SK-N-SH treated with all-trans-retinoic acid at 6 μM for 48 hours (cell line): ENCODE data around the gene GRM7.

Source experiments
- ATAC-seq: fragments of 200-7000 bp; cut with Tn5 transposase; 3 replicates; pipeline ENCODE4 v1.9.1; 2020; ENCODE audit warnings: mild to moderate bottlenecking, moderate library complexity
- ARNTL ChIP-seq: fragments of 450-650 bp; formaldehyde crosslinking; IDR thresholded peaks from 2 replicates; pipeline ENCODE4 v1.5.0; 2020; ENCODE audit warnings: low read depth, mild to moderate bottlenecking, moderate library complexity, borderline replicate concordance
- BACH2 ChIP-seq: fragments of 250-450 bp; sonication (Bioruptor Pico); IDR thresholded peaks from 2 replicates; pipeline ENCODE4 v1.9.0; 2021; ENCODE audit warnings: mild to moderate bottlenecking, borderline replicate concordance
- CSDC2 ChIP-seq: fragments of 250-450 bp; sonication (Bioruptor Pico); IDR thresholded peaks from 2 replicates; pipeline ENCODE4 v1.5.0; 2020; ENCODE audit warnings: mild to moderate bottlenecking, moderate library complexity
- ESRRG ChIP-seq: fragments of 250-450 bp; sonication (Bioruptor Pico); IDR thresholded peaks from 2 replicates; pipeline ENCODE4 v1.6.1; 2021; ENCODE audit warnings: mild to moderate bottlenecking
- GLIS3 ChIP-seq: fragments of 250-450 bp; sonication (Bioruptor Pico); IDR thresholded peaks from 2 replicates; pipeline ENCODE4 v1.5.0; 2020; ENCODE audit warnings: mild to moderate bottlenecking, moderate library complexity
- ISL1 ChIP-seq: fragments of 250-450 bp; sonication (Bioruptor Pico); IDR thresholded peaks from 2 replicates; pipeline ENCODE4 v2.1.2; 2022; ENCODE audit warnings: mild to moderate bottlenecking, moderate library complexity
- OSR1 ChIP-seq: fragments of 250-450 bp; sonication (Bioruptor Pico); IDR thresholded peaks from 2 replicates; pipeline ENCODE4 v1.8.0; 2022; ENCODE audit warnings: moderate library complexity, mild to moderate bottlenecking, inconsistent platforms
- PPARA ChIP-seq: fragments of 250-450 bp; sonication (Bioruptor Pico); IDR thresholded peaks from 2 replicates; pipeline ENCODE4 v1.5.0; 2020; ENCODE audit warnings: mild to moderate bottlenecking, borderline replicate concordance
- RARB ChIP-seq: fragments of 250-450 bp; sonication (Bioruptor Pico); IDR thresholded peaks from 2 replicates; pipeline ENCODE4 v1.8.0; 2021; ENCODE audit warnings: mild to moderate bottlenecking, moderate library complexity
- SNAI2 ChIP-seq: fragments of 250-450 bp; sonication (Bioruptor Pico); IDR thresholded peaks from 2 replicates; pipeline ENCODE4 v1.5.0; 2020; ENCODE audit warnings: mild to moderate bottlenecking, moderate library complexity
- TCF4 ChIP-seq: fragments of 250-450 bp; sonication (Bioruptor Pico); IDR thresholded peaks from 2 replicates; pipeline ENCODE4 v1.8.0; 2021; ENCODE audit warnings: mild to moderate bottlenecking, moderate library complexity, borderline replicate concordance
- TOX ChIP-seq: fragments of 250-450 bp; sonication (Bioruptor Pico); IDR thresholded peaks from 2 replicates; pipeline ENCODE4 v1.8.0; 2021; ENCODE audit warnings: mild to moderate bottlenecking, moderate library complexity, borderline replicate concordance
- ZFP3 ChIP-seq: fragments of 250-450 bp; sonication (Bioruptor Pico); IDR thresholded peaks from 2 replicates; pipeline ENCODE4 v1.5.0; 2020; ENCODE audit warnings: mild to moderate bottlenecking, moderate library complexity
- ZNF565 ChIP-seq: fragments of 450-650 bp; formaldehyde crosslinking; conservative IDR thresholded peaks from 2 replicates; pipeline ENCODE4 v1.5.0; 2020; ENCODE audit warnings: low read depth, mild to moderate bottlenecking, moderate library complexity
- ZNF70 ChIP-seq: fragments of 450-650 bp; formaldehyde crosslinking; IDR thresholded peaks from 2 replicates; pipeline ENCODE4 v1.5.0; 2020; ENCODE audit warnings: mild to moderate bottlenecking, moderate library complexity
- ZNF8 ChIP-seq: fragments of 450-650 bp; formaldehyde crosslinking; IDR thresholded peaks from 2 replicates; pipeline ENCODE4 v1.5.0; 2020; ENCODE audit warnings: mild to moderate bottlenecking, moderate library complexity
- TF ChIP-seq, protein P1 (sequence below): fragments of 250-450 bp; sonication (Bioruptor Pico); IDR thresholded peaks from 2 replicates; pipeline ENCODE4 v1.8.0; 2021; ENCODE audit warnings: low read depth, mild to moderate bottlenecking, moderate library complexity, borderline replicate concordance
- TF ChIP-seq, protein P2 (sequence below): fragments of 250-450 bp; sonication (Bioruptor Pico); IDR thresholded peaks from 2 replicates; pipeline ENCODE4 v1.5.1; 2020; ENCODE audit warnings: low read depth, mild to moderate bottlenecking, moderate library complexity
- TF ChIP-seq, protein P3 (sequence below): fragments of 250-450 bp; sonication (Bioruptor Pico); IDR thresholded peaks from 2 replicates; pipeline ENCODE4 v1.8.0; 2020; ENCODE audit warnings: mild to moderate bottlenecking, moderate library complexity, borderline replicate concordance
- TF ChIP-seq, protein P4 (sequence below): fragments of 250-450 bp; sonication (Bioruptor Pico); IDR thresholded peaks from 2 replicates; pipeline ENCODE4 v1.5.1; 2021; ENCODE audit warnings: mild to moderate bottlenecking, moderate library complexity
- TF ChIP-seq, protein P5 (sequence below): fragments of 250-450 bp; sonication (Bioruptor Pico); IDR thresholded peaks from 2 replicates; pipeline ENCODE4 v1.5.0; 2020; ENCODE audit warnings: mild to moderate bottlenecking, moderate library complexity

GRM7 gene

DNA sequence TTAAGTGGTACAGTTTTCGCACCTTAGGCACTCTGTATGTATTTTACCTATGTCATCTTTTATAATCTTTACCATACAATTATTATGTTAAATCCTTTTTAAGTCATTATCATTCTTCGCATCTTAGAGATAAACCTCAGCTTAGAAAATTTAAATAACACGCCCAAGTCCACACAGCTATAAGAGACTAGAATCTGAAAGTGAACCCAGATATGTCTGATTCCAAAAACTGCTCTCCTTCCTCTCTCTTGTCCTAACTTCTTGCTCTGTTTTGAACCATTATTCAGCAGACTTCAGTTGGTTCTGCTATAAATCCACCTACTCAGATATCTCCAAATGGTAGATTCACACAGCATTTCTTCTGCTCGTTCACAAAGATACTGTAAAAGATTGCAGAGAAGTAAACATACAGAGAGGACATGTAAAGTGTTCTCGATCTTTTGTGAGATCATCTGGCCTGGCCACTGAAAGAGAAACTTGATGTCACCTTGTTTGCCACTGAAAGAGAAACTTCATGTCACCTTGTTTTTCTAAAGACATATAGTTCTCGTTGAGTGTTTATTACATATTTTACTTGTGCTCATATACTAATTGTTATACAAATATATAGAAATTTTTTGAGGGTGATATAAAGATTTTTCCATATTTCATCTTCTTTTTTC lies 533.2 kb downstream of the GRM7 start:
- ATAC-seq: no peak
- TF ChIP-seq ARNTL: no peak
- TF ChIP-seq BACH2 (CRISPR knock-in tag): no peak

DNA sequence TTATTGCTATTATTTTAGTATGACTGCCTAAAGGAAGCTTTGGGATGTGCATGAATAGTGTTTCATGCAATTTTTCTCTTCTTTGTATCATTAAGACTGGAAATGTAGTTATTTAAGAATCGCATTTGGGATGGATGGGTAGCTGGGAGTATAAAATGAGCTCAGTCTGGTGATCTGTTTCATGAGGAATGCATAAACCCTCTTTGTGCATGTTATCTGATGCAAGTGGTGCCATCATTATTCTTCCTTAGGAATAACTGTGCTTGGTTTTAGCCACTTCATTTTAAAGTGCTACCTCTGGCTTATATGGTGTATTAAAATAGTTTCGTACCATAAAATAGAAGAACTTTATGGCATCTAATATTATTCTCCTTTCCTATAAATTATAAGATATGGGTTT lies 535.6 kb downstream of the GRM7 start:
- ATAC-seq: no peak
- TF ChIP-seq, protein P1, sequence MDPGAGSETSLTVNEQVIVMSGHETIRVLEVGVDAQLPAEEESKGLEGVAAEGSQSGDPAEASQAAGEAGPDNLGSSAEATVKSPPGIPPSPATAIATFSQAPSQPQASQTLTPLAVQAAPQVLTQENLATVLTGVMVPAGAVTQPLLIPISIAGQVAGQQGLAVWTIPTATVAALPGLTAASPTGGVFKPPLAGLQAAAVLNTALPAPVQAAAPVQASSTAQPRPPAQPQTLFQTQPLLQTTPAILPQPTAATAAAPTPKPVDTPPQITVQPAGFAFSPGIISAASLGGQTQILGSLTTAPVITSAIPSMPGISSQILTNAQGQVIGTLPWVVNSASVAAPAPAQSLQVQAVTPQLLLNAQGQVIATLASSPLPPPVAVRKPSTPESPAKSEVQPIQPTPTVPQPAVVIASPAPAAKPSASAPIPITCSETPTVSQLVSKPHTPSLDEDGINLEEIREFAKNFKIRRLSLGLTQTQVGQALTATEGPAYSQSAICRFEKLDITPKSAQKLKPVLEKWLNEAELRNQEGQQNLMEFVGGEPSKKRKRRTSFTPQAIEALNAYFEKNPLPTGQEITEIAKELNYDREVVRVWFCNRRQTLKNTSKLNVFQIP: no peak
- TF ChIP-seq TOX (CRISPR knock-in tag) (no peak), ESRRG (CRISPR knock-in tag) (no peak), OSR1 (no peak), RARB (no peak), ISL1 (CRISPR knock-in tag) (peak; percentile 77), ZFP3 (CRISPR knock-in tag) (no peak)
- TF ChIP-seq, protein P2, sequence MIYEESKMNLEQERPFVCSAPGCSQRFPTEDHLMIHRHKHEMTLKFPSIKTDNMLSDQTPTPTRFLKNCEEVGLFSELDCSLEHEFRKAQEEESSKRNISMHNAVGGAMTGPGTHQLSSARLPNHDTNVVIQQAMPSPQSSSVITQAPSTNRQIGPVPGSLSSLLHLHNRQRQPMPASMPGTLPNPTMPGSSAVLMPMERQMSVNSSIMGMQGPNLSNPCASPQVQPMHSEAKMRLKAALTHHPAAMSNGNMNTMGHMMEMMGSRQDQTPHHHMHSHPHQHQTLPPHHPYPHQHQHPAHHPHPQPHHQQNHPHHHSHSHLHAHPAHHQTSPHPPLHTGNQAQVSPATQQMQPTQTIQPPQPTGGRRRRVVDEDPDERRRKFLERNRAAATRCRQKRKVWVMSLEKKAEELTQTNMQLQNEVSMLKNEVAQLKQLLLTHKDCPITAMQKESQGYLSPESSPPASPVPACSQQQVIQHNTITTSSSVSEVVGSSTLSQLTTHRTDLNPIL (CRISPR knock-in tag): peak; percentile 82
- TF ChIP-seq, protein P3, sequence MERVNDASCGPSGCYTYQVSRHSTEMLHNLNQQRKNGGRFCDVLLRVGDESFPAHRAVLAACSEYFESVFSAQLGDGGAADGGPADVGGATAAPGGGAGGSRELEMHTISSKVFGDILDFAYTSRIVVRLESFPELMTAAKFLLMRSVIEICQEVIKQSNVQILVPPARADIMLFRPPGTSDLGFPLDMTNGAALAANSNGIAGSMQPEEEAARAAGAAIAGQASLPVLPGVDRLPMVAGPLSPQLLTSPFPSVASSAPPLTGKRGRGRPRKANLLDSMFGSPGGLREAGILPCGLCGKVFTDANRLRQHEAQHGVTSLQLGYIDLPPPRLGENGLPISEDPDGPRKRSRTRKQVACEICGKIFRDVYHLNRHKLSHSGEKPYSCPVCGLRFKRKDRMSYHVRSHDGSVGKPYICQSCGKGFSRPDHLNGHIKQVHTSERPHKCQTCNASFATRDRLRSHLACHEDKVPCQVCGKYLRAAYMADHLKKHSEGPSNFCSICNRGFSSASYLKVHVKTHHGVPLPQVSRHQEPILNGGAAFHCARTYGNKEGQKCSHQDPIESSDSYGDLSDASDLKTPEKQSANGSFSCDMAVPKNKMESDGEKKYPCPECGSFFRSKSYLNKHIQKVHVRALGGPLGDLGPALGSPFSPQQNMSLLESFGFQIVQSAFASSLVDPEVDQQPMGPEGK (CRISPR knock-in tag): no peak
- TF ChIP-seq, all 23 proteins: peak for 2

DNA sequence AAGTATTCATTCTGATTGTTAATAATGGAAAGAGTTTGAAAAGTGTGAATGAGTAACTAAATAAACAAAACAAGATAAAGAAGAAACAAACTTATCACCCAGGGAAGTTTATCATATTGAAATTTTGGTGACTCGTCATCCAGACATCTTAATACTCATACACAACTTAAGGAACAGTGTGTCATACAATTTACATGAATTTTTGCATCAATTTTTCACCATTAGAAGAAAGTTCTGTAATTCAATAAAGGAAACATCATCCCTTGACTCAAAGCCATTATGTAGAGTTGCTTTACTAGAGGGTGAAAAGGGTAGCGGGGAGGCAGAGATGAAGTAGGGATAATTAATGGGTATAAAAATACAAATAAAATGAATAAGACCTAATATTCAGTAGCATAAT lies 536.2 kb downstream of the GRM7 start:
- ATAC-seq: no peak
- TF ChIP-seq PPARA (CRISPR knock-in tag) (no peak), ISL1 (CRISPR knock-in tag) (peak; percentile 67), ZFP3 (CRISPR knock-in tag) (peak; percentile 54; the same call in 1 of the 2 replicates), OSR1 (no peak)

DNA sequence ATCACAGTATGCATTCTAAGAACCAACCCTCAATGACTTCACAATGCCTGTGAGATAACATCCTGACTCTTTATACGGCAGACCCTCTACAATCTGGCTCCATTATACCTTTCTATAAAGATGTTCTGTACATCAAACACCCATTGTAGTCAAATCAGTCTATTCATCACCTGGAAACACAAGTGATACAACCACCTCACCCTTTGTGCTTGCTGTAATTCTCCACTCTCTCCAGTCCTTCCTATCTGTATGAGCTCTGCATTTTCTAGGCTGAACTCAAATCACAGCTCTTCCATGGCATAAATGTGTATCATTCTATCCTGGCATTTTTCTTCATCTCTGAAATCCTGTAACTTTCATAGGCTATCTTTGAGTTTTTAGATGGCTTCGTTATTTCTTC lies 539.4 kb downstream of the GRM7 start:
- ATAC-seq: no peak
- TF ChIP-seq ZNF565 (CRISPR knock-in tag) (no peak), ZNF70 (CRISPR knock-in tag) (no peak), BACH2 (CRISPR knock-in tag) (no peak), CSDC2 (CRISPR knock-in tag) (no peak), TOX (CRISPR knock-in tag) (no peak), PPARA (CRISPR knock-in tag) (no peak), ZNF8 (no peak), ISL1 (CRISPR knock-in tag) (no peak), SNAI2 (no peak), GLIS3 (no peak), RARB (no peak), TCF4 (CRISPR knock-in tag) (no peak)
- TF ChIP-seq, protein P1: no peak
- TF ChIP-seq, protein P3 (CRISPR knock-in tag): no peak
- TF ChIP-seq, protein P2 (CRISPR knock-in tag): no peak
- TF ChIP-seq, protein P4, sequence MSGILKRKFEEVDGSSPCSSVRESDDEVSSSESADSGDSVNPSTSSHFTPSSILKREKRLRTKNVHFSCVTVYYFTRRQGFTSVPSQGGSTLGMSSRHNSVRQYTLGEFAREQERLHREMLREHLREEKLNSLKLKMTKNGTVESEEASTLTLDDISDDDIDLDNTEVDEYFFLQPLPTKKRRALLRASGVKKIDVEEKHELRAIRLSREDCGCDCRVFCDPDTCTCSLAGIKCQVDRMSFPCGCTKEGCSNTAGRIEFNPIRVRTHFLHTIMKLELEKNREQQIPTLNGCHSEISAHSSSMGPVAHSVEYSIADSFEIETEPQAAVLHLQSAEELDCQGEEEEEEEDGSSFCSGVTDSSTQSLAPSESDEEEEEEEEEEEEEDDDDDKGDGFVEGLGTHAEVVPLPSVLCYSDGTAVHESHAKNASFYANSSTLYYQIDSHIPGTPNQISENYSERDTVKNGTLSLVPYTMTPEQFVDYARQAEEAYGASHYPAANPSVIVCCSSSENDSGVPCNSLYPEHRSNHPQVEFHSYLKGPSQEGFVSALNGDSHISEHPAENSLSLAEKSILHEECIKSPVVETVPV (CRISPR knock-in tag): no peak
- TF ChIP-seq, protein P5, sequence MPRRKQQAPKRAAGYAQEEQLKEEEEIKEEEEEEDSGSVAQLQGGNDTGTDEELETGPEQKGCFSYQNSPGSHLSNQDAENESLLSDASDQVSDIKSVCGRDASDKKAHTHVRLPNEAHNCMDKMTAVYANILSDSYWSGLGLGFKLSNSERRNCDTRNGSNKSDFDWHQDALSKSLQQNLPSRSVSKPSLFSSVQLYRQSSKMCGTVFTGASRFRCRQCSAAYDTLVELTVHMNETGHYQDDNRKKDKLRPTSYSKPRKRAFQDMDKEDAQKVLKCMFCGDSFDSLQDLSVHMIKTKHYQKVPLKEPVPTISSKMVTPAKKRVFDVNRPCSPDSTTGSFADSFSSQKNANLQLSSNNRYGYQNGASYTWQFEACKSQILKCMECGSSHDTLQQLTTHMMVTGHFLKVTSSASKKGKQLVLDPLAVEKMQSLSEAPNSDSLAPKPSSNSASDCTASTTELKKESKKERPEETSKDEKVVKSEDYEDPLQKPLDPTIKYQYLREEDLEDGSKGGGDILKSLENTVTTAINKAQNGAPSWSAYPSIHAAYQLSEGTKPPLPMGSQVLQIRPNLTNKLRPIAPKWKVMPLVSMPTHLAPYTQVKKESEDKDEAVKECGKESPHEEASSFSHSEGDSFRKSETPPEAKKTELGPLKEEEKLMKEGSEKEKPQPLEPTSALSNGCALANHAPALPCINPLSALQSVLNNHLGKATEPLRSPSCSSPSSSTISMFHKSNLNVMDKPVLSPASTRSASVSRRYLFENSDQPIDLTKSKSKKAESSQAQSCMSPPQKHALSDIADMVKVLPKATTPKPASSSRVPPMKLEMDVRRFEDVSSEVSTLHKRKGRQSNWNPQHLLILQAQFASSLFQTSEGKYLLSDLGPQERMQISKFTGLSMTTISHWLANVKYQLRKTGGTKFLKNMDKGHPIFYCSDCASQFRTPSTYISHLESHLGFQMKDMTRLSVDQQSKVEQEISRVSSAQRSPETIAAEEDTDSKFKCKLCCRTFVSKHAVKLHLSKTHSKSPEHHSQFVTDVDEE (CRISPR knock-in tag): no peak
